ENCODE data around the gene TMEM214. TPM values are rescaled to one million over a fixed set of nuclear protein-coding genes. Genes with fewer than 3 reads are reported as not detected.

Gene TMEM214
- total RNA-seq, 4 donors from 2014 or later: 26.7 to 47.7 (median 35.3) TPM

- WGBS: 0% methylated on average over 3 of the region's 81 CpGs
Measured at GRCh38 chr2:27086090-27086723, 53.4 kb downstream of the TMEM214 start.

DNA sequence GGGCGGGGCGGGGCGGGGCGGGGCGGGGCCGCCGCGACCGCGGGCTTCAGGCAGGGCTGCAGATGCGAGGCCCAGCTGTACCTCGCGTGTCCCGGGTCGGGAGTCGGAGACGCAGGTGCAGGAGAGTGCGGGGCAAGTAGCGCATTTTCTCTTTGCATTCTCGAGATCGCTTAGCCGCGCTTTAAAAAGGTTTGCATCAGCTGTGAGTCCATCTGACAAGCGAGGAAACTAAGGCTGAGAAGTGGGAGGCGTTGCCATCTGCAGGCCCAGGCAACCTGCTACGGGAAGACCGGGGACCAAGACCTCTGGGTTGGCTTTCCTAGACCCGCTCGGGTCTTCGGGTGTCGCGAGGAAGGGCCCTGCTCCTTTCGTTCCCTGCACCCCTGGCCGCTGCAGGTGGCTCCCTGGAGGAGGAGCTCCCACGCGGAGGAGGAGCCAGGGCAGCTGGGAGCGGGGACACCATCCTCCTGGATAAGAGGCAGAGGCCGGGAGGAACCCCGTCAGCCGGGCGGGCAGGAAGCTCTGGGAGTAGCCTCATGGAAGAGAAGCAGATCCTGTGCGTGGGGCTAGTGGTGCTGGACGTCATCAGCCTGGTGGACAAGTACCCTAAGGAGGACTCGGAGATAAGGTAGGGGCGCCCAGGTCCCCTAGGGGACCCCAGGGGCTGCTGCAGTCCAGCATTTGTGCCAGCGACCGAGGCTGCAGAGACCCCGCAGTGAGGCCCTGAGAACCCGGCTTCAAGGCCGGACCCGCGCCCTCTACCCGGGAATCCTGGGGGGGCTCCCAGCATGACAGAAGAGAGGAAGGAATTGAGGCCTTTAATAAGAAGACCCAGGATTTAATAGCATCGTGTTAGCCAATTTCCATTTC, 54.2 kb downstream of the TMEM214 start, which contains the start of gene KHK:
Gene KHK, plus strand, starts transcription at position 49 of the 870 bp plus-strand sequence. Its CDS starts 488 bp downstream, at position 537.
- 33% methylated on average over 16 of the region's 54 CpGs for WGBS
- Histone ChIP-seq H3K27me3 (no peaks in the 10 kb centered on the region), H3K4me3 (peak within 1 kb of the TSS; percentile 68 to 81 (median 72)), H3K27ac (replicated peaks in 1 of 4) (peak within 1 kb of the TSS; percentile 92 to 95 (median 93)), H3K9me3 (no peaks in the 10 kb centered on the region), H3K4me1 (peaks cover 21 to 63% (median 54%) of the 10 kb centered on the region in 4 donors), H3K36me3 (peaks cover 3 to 21% (median 13%) of the 10 kb centered on the region in 4 donors)
- intact Hi-C loops (cut with DNase I): loop anchor here (1.0 to 5.0 kb wide), 3 partner anchors 37 to 125 kb away; partner anchors contain the start of gene TMEM214
- TF ChIP-seq POLR2AphosphoS5 (IDR thresholded peaks at IDR 0.05) (no peak), EP300 (IDR thresholded peaks at IDR 0.05) (no peak), POLR2A (IDR thresholded peaks at IDR 0.05; ENCODE audit: low read depth) (no peak)
- TF ChIP-seq, protein P1, sequence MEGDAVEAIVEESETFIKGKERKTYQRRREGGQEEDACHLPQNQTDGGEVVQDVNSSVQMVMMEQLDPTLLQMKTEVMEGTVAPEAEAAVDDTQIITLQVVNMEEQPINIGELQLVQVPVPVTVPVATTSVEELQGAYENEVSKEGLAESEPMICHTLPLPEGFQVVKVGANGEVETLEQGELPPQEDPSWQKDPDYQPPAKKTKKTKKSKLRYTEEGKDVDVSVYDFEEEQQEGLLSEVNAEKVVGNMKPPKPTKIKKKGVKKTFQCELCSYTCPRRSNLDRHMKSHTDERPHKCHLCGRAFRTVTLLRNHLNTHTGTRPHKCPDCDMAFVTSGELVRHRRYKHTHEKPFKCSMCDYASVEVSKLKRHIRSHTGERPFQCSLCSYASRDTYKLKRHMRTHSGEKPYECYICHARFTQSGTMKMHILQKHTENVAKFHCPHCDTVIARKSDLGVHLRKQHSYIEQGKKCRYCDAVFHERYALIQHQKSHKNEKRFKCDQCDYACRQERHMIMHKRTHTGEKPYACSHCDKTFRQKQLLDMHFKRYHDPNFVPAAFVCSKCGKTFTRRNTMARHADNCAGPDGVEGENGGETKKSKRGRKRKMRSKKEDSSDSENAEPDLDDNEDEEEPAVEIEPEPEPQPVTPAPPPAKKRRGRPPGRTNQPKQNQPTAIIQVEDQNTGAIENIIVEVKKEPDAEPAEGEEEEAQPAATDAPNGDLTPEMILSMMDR (IDR thresholded peaks at IDR 0.05): no peak
- no peak for DNase-seq (ENCODE audit: extremely low spot score)

More at GRCh38 chr2:27086090-27086723, 53.4 kb downstream of the TMEM214 start:
- Histone ChIP-seq H3K27me3 (no peaks in the 10 kb centered on the region), H3K9me3 (no peaks in the 10 kb centered on the region), H3K4me1 (peaks cover 28 to 70% (median 62%) of the 10 kb centered on the region in 4 donors), H3K4me3 (peak overlapping the region; percentile 68 to 81 (median 72)), H3K36me3 (peaks cover 4 to 27% (median 14%) of the 10 kb centered on the region in 4 donors), H3K27ac (replicated peaks in 1 of 4) (peak overlapping the region; percentile 92 to 95 (median 93))
- intact Hi-C loops (cut with DNase I): loop anchor here (1.0 to 5.0 kb wide), 3 partner anchors 36 to 124 kb away; partner anchors contain the start of gene TMEM214
- DNase-seq (ENCODE audit: extremely low spot score): peak; percentile 98
- peak; percentile 90 for TF ChIP-seq POLR2AphosphoS5 (IDR thresholded peaks at IDR 0.05)
- peak; percentile 73 for TF ChIP-seq POLR2A (IDR thresholded peaks at IDR 0.05; ENCODE audit: low read depth)
- TF ChIP-seq, protein P1 (IDR thresholded peaks at IDR 0.05): peak; percentile 91 to 96 (median 96)
- no peak for TF ChIP-seq EP300 (IDR thresholded peaks at IDR 0.05)

DNA sequence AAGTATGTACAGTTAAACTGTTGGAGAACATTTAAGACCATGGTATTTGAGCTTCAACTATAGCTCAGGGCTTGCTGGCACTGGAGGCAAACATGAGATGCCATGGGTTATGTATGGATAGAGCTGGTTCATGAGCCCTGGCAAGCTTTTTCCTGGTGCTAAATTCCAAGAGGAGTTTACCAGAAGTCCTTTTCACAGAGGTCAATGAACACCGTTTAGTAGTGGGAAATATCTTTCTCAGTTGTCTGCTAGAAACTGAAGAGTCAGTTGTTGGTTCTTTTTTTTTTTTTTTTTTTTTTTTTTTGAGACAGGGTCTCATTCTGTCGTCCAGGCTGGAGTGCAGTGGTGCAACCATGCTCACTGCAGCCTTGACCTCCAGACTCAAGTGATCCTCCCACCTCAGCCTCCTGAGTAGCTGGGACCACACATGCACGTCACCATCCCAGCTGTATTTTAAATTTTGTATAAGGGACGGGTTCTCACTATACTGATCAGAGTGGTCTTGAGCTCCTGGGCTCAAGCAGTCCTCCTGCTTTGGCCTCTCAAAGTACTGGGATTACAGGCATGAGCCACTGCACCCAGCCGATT, 55.2 kb downstream of the TMEM214 start:
- Histone ChIP-seq H3K4me1 (peaks cover 16 to 53% (median 44%) of the 10 kb centered on the region in 4 donors), H3K36me3 (peaks cover 0 to 20% (median 6%) of the 10 kb centered on the region in 4 donors), H3K27me3 (no peaks in the 10 kb centered on the region), H3K4me3 (no peak overlapping the region), H3K9me3 (no peaks in the 10 kb centered on the region), H3K27ac (replicated peaks in 1 of 4) (no peak overlapping the region)
- WGBS: 85% methylated on average over 5 of the region's 5 CpGs
- no peak for TF ChIP-seq POLR2AphosphoS5 (IDR thresholded peaks at IDR 0.05)
- TF ChIP-seq POLR2A (IDR thresholded peaks at IDR 0.05; ENCODE audit: low read depth): no peak
- no peak for TF ChIP-seq EP300 (IDR thresholded peaks at IDR 0.05)
- TF ChIP-seq, protein P1 (IDR thresholded peaks at IDR 0.05): no peak
- DNase-seq (ENCODE audit: extremely low spot score): no peak
- intact Hi-C loops (cut with DNase I): loop anchor here (5.0 kb wide), 2 partner anchors 56 to 126 kb away; partner anchors contain the start of gene TMEM214

GRCh38 chr2:27088634-27089033, 55.9 kb downstream of the TMEM214 start:
- WGBS: 90% methylated on average over 6 of the region's 6 CpGs
- H3K4me1 ChIP-seq: peaks cover 16 to 46% (median 37%) of the 10 kb centered on the region in 4 donors
- intact Hi-C loops (cut with DNase I): loop anchor here (5.0 kb wide), 2 partner anchors 56 to 126 kb away; partner anchors contain the start of gene TMEM214
- DNase-seq (ENCODE audit: extremely low spot score): no peak
- TF ChIP-seq, protein P1 (IDR thresholded peaks at IDR 0.05): no peak
- TF ChIP-seq EP300 (IDR thresholded peaks at IDR 0.05): no peak
- TF ChIP-seq POLR2A (IDR thresholded peaks at IDR 0.05; ENCODE audit: low read depth): no peak
- TF ChIP-seq POLR2AphosphoS5 (IDR thresholded peaks at IDR 0.05): no peak
- H3K36me3 ChIP-seq: peaks cover 0 to 13% (median 2%) of the 10 kb centered on the region in 4 donors
- no peaks in the 10 kb centered on the region for H3K27me3 ChIP-seq
- H3K27ac ChIP-seq (replicated peaks in 1 of 4): no peak overlapping the region
- no peak overlapping the region for H3K4me3 ChIP-seq
- no peaks in the 10 kb centered on the region for H3K9me3 ChIP-seq

All from esophagus muscularis mucosa (tissue), 4 donors.